HAP-1 (cell line): ENCODE measurements around the gene UQCRHL.
"Not testable (repeated sequence)": the region's sequence is repeated elsewhere in the genome, so short reads cannot be mapped to it uniquely, and the experiment has no call there.

Experiments used
- DNase-seq, 2 experiments: peaks; one replicate each; pipeline ENCODE4 v3.0.0-alpha.2; 2016 to 2020; ENCODE audit warnings: low spot score in 2 of 2
- H3K27me3 ChIP-seq: fragments of 250-450 bp; sonication (Bioruptor Pico); 2 replicates; pipeline ENCODE4 v1.5.1; 2020; ENCODE audit warnings: low read depth, mild to moderate bottlenecking, moderate library complexity
- H3K36me3 ChIP-seq: fragments of 250-450 bp; sonication (Bioruptor Pico); replicated peaks from 2 replicates; pipeline ENCODE4 v1.5.1; 2020; ENCODE audit warnings: mild to moderate bottlenecking
- H3K4me1 ChIP-seq: fragments of 250-450 bp; sonication (Bioruptor Pico); 2 replicates; pipeline ENCODE4 v1.5.1; 2020; ENCODE audit warnings: mild to moderate bottlenecking
- H3K4me3 ChIP-seq: fragments of 250-450 bp; sonication (Bioruptor Pico); 2 replicates; pipeline ENCODE4 v1.5.1; 2020; ENCODE audit warnings: mild to moderate bottlenecking, moderate library complexity
- H3K9me3 ChIP-seq: fragments of 250-450 bp; sonication (Bioruptor Pico); 2 replicates; pipeline ENCODE4 v1.5.1; 2020; ENCODE audit warnings: mild to moderate bottlenecking, moderate library complexity
- in situ Hi-C: fragments of 300-500 bp; cut with MboI; formaldehyde crosslinking; loops from 3 replicates; pipeline ENCODE4 v1.14.3; 2020; ENCODE audit warnings: low sequenced_read_pairs, inconsistent platforms, mixed read lengths

The UQCRHL gene

GRCh38 chr1:15843826-15844572 lies 36.5 kb upstream of the UQCRHL start:
- H3K4me3 ChIP-seq, result no peak overlapping the region
- peaks cover 25% of the 10 kb centered on the region for H3K4me1 ChIP-seq
- DNase-seq, result peak in 1 of 2 experiments; percentile 72

DNA sequence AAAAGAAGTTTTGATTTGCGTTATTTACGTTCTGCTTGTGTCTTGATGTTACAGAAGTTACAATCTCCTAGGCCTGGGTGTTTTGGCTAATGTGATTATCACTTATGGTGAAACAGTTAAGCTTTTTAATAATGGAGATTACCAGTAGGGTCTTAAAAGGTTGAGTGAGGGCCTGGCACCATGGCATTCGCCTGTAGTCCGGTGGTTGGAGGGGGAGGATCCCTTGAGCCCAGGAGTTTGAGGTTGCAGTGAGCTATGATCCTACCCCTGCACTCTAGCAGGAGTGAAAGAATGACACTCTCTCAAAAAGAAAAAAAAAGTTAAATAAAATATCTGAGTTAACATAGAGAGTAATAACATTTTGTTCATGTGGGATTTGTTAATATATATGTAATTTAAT lies 31.3 kb upstream of the UQCRHL start:
- in situ Hi-C loops, result no loop called here
- Histone ChIP-seq H3K4me1 (peaks cover 13% of the 10 kb centered on the region), H3K36me3 (no peaks in the 10 kb centered on the region), H3K27me3 (no peaks in the 10 kb centered on the region), H3K4me3 (no peak overlapping the region), H3K9me3 (no peaks in the 10 kb centered on the region)
- DNase-seq, result no peak

More at GRCh38 chr1:15843826-15844572, 36.5 kb upstream of the UQCRHL start:
- H3K27me3 ChIP-seq, result no peaks in the 10 kb centered on the region
- H3K36me3 ChIP-seq, result no peaks in the 10 kb centered on the region
- in situ Hi-C loops, result no loop called here
- no peaks in the 10 kb centered on the region for H3K9me3 ChIP-seq

DNA sequence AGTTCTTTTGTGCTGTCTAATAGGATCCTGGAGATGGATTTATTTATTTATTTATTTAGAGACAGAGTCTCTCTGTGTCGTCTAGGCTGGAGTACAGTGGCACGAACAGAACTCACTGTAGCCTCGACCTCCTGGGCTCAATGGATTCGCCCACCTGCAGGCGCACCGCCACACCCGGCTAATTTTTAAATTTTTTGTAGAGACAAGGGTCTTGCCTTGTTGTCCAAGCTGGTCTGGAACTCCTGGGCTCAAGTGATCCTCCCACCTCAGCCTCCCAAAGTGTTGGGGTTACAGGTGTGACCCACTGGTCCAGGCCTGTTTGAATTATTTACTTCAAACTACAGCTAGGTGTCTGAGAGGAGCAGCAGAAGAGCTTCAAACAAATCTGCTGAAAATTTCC lies 30.5 kb upstream of the UQCRHL start:
- peaks cover 11% of the 10 kb centered on the region for H3K4me1 ChIP-seq
- no peak for DNase-seq
- no peaks in the 10 kb centered on the region for H3K9me3 ChIP-seq
- in situ Hi-C loops, result no loop called here
- H3K27me3 ChIP-seq, result no peaks in the 10 kb centered on the region
- H3K36me3 ChIP-seq, result no peaks in the 10 kb centered on the region
- no peak overlapping the region for H3K4me3 ChIP-seq

DNA sequence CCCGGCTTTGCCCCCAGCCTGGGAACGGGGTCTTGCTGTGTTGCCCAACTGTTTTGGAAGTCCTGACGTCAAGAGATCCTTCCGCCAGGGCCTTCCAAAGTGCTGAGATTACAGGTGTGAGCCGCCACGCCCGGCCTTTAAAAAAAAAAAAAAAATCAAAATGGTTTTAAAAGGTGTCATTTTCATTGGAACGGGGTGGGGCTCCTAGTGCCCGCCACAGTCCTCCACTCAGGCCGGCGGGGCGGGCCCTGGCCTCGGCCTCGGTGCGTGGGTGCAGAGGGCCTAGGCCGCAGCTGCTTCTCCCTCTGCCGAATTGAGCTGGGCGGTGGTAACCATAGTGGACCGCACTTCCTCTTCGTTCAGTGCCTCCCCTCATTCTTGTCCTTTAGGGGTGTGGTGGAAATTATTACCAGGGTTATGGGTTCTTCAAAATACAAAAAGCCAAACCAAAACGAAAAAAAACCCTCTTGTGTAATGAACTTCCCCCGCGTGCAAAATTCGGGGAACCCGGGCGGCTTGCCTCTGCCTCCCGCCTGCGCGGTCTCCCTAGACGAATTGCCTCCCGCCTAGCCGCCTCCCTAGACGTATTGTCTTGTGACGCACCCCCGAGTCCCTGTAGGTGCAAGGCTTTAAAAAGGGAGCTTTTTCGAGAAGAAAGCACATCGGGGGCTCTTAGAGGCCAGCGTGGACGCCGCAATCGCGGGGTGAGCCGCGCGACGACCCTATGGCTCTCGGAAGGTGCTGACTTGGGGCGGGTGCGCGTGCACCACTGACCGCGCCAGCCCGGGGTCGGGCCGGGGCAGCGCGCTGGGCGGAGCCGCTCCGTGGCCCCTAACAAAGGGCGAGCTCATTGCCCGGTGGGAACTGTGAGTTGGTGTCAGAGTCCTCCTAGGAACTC lies 29.6 kb upstream of the UQCRHL start:
- DNase-seq, result no peak
- H3K4me3 ChIP-seq, result no peak overlapping the region

DNA sequence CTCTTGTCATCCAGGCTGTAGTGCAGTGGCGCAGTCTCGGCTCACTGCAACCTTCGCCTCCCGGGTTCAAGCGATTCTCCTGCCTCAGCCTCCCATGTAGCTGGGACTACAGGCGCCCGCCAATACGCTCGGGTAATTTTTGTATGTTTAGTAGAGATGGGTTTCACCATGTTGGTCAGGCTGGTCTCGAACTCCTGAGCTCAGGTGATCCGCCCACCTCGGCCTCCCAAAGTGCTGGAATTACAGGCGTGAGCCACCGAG lies 29.0 kb upstream of the UQCRHL start:
- H3K27me3 ChIP-seq, in situ Hi-C loops, DNase-seq, H3K4me3 ChIP-seq, H3K9me3 ChIP-seq, H3K36me3 ChIP-seq: not testable (repeated sequence)
- peaks cover 11% of the 10 kb centered on the region for H3K4me1 ChIP-seq

More for the DNA sequence above, 29.6 kb upstream of the UQCRHL start:
- Histone ChIP-seq H3K4me1 (peaks cover 11% of the 10 kb centered on the region), H3K9me3 (no peaks in the 10 kb centered on the region), H3K27me3 (no peaks in the 10 kb centered on the region), H3K36me3 (no peaks in the 10 kb centered on the region)
- in situ Hi-C loops, result no loop called here

- no peaks in the 10 kb centered on the region for H3K27me3 ChIP-seq
- peaks cover 11% of the 10 kb centered on the region for H3K4me1 ChIP-seq
- peak; percentile 97 to 99 for DNase-seq
- no peaks in the 10 kb centered on the region for H3K36me3 ChIP-seq
- in situ Hi-C loops, result no loop called here
- H3K4me3 ChIP-seq, result peak overlapping the region; percentile 59
- H3K9me3 ChIP-seq, result no peaks in the 10 kb centered on the region
Observed at GRCh38 chr1:15835741-15836510, 28.5 kb upstream of the UQCRHL start.

- DNase-seq, result no peak
- peaks cover 18% of the 10 kb centered on the region for H3K4me1 ChIP-seq
- in situ Hi-C loops, result no loop called here
Observed at GRCh38 chr1:15835205-15835740, 27.8 kb upstream of the UQCRHL start.

DNA sequence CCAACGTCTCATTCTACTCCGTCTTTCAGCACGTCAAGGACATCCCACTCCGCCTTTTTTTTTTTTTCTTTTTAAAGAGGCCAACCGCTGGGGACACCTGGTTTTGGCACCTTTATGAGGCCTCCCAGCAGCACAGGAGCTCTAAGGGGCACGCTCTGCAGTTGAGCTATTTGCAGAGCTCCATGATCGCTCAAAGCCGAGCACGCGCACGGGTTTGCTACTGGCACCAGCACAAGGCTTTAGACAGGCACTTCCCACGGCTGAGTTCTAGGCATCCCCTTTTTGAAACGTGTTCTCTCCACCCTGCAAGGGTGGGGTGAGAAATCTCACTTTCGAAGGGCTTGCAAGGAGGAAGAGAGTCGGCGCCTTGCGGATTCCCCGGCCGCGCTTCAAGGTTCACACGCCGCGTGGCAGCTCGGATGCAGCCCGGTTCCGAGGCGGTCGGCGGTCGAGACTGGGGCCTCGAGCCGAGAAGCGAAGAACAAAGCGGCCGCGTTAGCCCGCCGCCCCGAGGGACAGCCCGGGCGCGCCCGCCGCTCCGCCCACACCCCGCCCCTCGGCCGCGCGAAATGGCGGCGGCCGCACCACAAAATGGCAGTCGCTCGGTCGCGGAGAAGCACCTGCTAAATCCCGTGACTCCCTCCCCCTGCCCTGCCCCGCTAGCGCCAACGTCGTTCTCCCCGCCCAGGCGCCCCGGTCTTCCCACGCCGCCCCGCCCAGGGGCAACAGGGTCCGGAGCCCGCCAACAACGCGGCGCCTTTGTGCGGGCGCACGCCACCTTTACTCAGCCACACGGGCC lies 27.2 kb upstream of the UQCRHL start:
- in situ Hi-C loops, result no loop called here
- peak; percentile 84 to 93 for DNase-seq
- H3K36me3 ChIP-seq, result no peaks in the 10 kb centered on the region
- no peaks in the 10 kb centered on the region for H3K9me3 ChIP-seq
- H3K4me1 ChIP-seq, result peaks cover 22% of the 10 kb centered on the region
- peak overlapping the region; percentile 59 for H3K4me3 ChIP-seq
- H3K27me3 ChIP-seq, result no peaks in the 10 kb centered on the region

More at GRCh38 chr1:15835205-15835740, 27.8 kb upstream of the UQCRHL start:
- Histone ChIP-seq H3K27me3 (no peaks in the 10 kb centered on the region), H3K36me3 (no peaks in the 10 kb centered on the region), H3K9me3 (no peaks in the 10 kb centered on the region), H3K4me3 (peak overlapping the region; percentile 59)

GRCh38 chr1:15833842-15834405 lies 26.5 kb upstream of the UQCRHL start:
- no peaks in the 10 kb centered on the region for H3K9me3 ChIP-seq
- in situ Hi-C loops, result no loop called here
- peaks cover 22% of the 10 kb centered on the region for H3K4me1 ChIP-seq
- peak in 1 of 2 experiments; percentile 89 for DNase-seq
- no peaks in the 10 kb centered on the region for H3K27me3 ChIP-seq
- H3K36me3 ChIP-seq, result no peaks in the 10 kb centered on the region
- peak overlapping the region; percentile 59 for H3K4me3 ChIP-seq

DNA sequence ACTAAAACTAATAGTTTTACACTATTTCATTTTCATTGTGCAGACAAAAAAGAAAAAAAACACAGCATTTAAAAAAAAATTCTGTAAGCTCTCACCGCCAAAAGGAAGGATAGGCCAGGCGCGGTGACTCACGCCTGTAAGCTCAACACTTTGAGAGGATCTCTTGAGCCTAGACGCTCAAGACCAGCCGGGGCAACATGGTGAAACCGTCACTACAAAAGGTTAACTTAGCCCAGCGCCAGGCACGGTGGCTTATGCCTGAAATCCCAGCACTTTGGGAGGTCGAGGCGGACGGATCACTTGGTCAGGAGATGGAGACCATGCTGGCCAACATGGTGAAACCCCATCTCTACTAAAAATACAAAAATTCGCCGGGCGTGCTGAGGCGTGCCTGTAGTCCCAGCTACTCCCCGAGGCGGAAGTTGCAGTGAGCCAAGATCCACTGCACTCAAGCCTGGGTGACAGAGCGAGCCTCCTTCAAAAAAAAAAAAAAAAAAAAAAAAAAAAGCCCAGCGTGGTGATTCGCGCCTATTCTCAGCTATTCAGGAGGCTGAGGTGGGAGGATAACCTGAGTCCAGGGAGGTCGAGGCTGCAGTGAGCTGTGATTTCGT lies 25.7 kb upstream of the UQCRHL start:
- Histone ChIP-seq H3K36me3 (no peaks in the 10 kb centered on the region), H3K4me1 (peaks cover 22% of the 10 kb centered on the region), H3K27me3 (no peaks in the 10 kb centered on the region), H3K9me3 (no peaks in the 10 kb centered on the region), H3K4me3 (no peak overlapping the region)
- in situ Hi-C loops, result no loop called here
- DNase-seq, result no peak

GRCh38 chr1:15830258-15830657 lies 22.8 kb upstream of the UQCRHL start:
- Histone ChIP-seq H3K9me3 (no peaks in the 10 kb centered on the region), H3K27me3 (no peaks in the 10 kb centered on the region), H3K36me3 (no peaks in the 10 kb centered on the region), H3K4me1 (peaks cover 20% of the 10 kb centered on the region), H3K4me3 (no peak overlapping the region)
- in situ Hi-C loops, result no loop called here
- DNase-seq, result peak in 1 of 2 experiments; percentile 49

- DNase-seq, H3K4me3 ChIP-seq, H3K27me3 ChIP-seq, H3K9me3 ChIP-seq, H3K36me3 ChIP-seq, in situ Hi-C loops: not testable (repeated sequence)
- H3K4me1 ChIP-seq, result peaks cover 14% of the 10 kb centered on the region
Observed at GRCh38 chr1:15828931-15829330, 21.5 kb upstream of the UQCRHL start.
